Astrocyte (in vitro differentiated cells and primary cell): ENCODE results near the gene PHF19. TPM values are rescaled to one million over a fixed set of nuclear protein-coding genes. Genes with fewer than 3 reads are reported as not detected.

Experiments used
- DNase-seq: peaks from one replicate; pipeline ENCODE4 v3.0.0-alpha.2; 2010; ENCODE audit warnings: low read depth
- FAIRE-seq: peaks from 2 replicates; lab custom pipeline; 2011; peaks lifted over from hg19 to GRCh38; lab: Jason Lieb, UNC
- H2AFZ ChIP-seq: 2 replicates; pipeline ENCODE4 v1.6.0; 2012; ENCODE audit warnings: low read depth, low read length, inconsistent platforms
- H3K27ac ChIP-seq: 2 replicates; pipeline ENCODE4 v1.5.1; 2011; ENCODE audit warnings: low read depth, low read length, inconsistent platforms
- H3K27me3 ChIP-seq: 2 replicates; pipeline ENCODE4 v1.6.0; 2011; ENCODE audit warnings: low read length, inconsistent platforms; ENCODE audit not compliant: insufficient read depth
- H3K36me3 ChIP-seq: 2 replicates; pipeline ENCODE4 v1.5.1; 2011; ENCODE audit warnings: low read length, inconsistent platforms; ENCODE audit not compliant: insufficient read depth
- H3K4me1 ChIP-seq: 2 replicates; pipeline ENCODE4 v1.5.1; 2011; ENCODE audit warnings: low read length, inconsistent platforms; ENCODE audit not compliant: insufficient read depth
- H3K4me2 ChIP-seq: 2 replicates; pipeline ENCODE4 v1.6.0; 2012; ENCODE audit warnings: low read length, inconsistent platforms
- H3K4me3 ChIP-seq: 2 replicates; pipeline ENCODE4 v1.5.1; 2011; ENCODE audit warnings: low read depth, mild to moderate bottlenecking, low read length, inconsistent platforms; ENCODE audit not compliant: insufficient read depth
- H3K79me2 ChIP-seq: 2 replicates; pipeline ENCODE4 v1.6.0; 2012; ENCODE audit warnings: mild to moderate bottlenecking, low read length, inconsistent platforms; ENCODE audit not compliant: insufficient read depth
- H3K9ac ChIP-seq: 2 replicates; pipeline ENCODE4 v1.6.0; 2012; ENCODE audit warnings: mild to moderate bottlenecking, low read length, inconsistent platforms
- H3K9me3 ChIP-seq: 2 replicates; pipeline ENCODE4 v1.5.1; 2012; ENCODE audit warnings: low read depth, mild to moderate bottlenecking, low read length, inconsistent platforms; ENCODE audit not compliant: insufficient read depth
- H4K20me1 ChIP-seq: 2 replicates; pipeline ENCODE4 v1.6.0; 2012; ENCODE audit warnings: low read length, inconsistent platforms; ENCODE audit not compliant: insufficient read depth
- H3K27ac Mint-ChIP-seq: one replicate; pipeline ENCODE4 v1.8.0; 2021; ENCODE audit warnings: mild to moderate bottlenecking, mixed read lengths; ENCODE audit not compliant: unreplicated experiment
- H3K27me3 Mint-ChIP-seq: one replicate; pipeline ENCODE4 v1.8.0; 2021; ENCODE audit warnings: low read depth, mixed read lengths; ENCODE audit not compliant: unreplicated experiment
- H3K36me3 Mint-ChIP-seq: one replicate; pipeline ENCODE4 v1.8.0; 2021; ENCODE audit warnings: low read depth, mixed read lengths; ENCODE audit not compliant: unreplicated experiment
- H3K4me1 Mint-ChIP-seq: one replicate; pipeline ENCODE4 v1.8.0; 2021; ENCODE audit warnings: low read depth, mixed read lengths; ENCODE audit not compliant: unreplicated experiment
- H3K4me3 Mint-ChIP-seq: one replicate; pipeline ENCODE4 v1.8.0; 2021; ENCODE audit warnings: mild to moderate bottlenecking, moderate library complexity, mixed read lengths; ENCODE audit not compliant: unreplicated experiment
- H3K9me3 Mint-ChIP-seq: one replicate; pipeline ENCODE4 v1.8.0; 2021; ENCODE audit warnings: mild to moderate bottlenecking, mixed read lengths; ENCODE audit not compliant: unreplicated experiment
- CTCF ChIP-seq: IDR thresholded peaks from 2 replicates; pipeline ENCODE4 v1.5.1; 2011; ENCODE audit warnings: low read depth, mild to moderate bottlenecking, inconsistent platforms, low read length, moderate library complexity; ENCODE audit not compliant: insufficient read depth
- EZH2 ChIP-seq: IDR thresholded peaks from 2 replicates; pipeline ENCODE4 v1.6.1; 2012; ENCODE audit warnings: mild to moderate bottlenecking, low read length, inconsistent platforms; ENCODE audit not compliant: insufficient read depth
- total RNA-seq: library from RNA; stranded (reverse); gene quantifications from 2 replicates; pipeline ENCODE4 v1.2.1, GENCODE V29; 2021

Gene PHF19
- total RNA-seq, 1 donor from 2014 or later = 19.5 TPM

- no peak overlapping the region for H3K27ac Mint-ChIP-seq
- H2AFZ ChIP-seq = no peak overlapping the region
- no peak for FAIRE-seq
Observed at GRCh38 chr9:120911295-120911837, 34.4 kb upstream of the PHF19 start.

GRCh38 chr9:120910643-120911042 is 33.7 kb upstream of the PHF19 start:
- peaks cover 9% of the 10 kb centered on the region for H3K36me3 Mint-ChIP-seq
- no peak for FAIRE-seq
- no peak overlapping the region for H3K27ac Mint-ChIP-seq

More at GRCh38 chr9:120911295-120911837, 34.4 kb upstream of the PHF19 start:
- H3K9ac ChIP-seq = no peak overlapping the region
- Mint-ChIP-seq H3K9me3 (no peaks in the 10 kb centered on the region), H3K4me3 (no peak overlapping the region), H3K4me1 (peaks cover 4% of the 10 kb centered on the region), H3K36me3 (peaks cover 9% of the 10 kb centered on the region), H3K27me3 (peaks cover 3% of the 10 kb centered on the region)
- no peaks in the 10 kb centered on the region for H4K20me1 ChIP-seq
- DNase-seq = no peak
- no peaks in the 10 kb centered on the region for H3K27me3 ChIP-seq
- peaks cover 3% of the 10 kb centered on the region for H3K36me3 ChIP-seq
- TF ChIP-seq CTCF = no peak
- TF ChIP-seq EZH2 = no peak
- H3K9me3 ChIP-seq = no peaks in the 10 kb centered on the region
- no peaks in the 10 kb centered on the region for H3K4me1 ChIP-seq
- H3K4me2 ChIP-seq = no peak overlapping the region
- H3K27ac ChIP-seq = no peak overlapping the region
- no peak overlapping the region for H3K4me3 ChIP-seq
- no peaks in the 10 kb centered on the region for H3K79me2 ChIP-seq

More at GRCh38 chr9:120910643-120911042, 33.7 kb upstream of the PHF19 start:
- no peak for TF ChIP-seq EZH2
- TF ChIP-seq CTCF = no peak
- Histone ChIP-seq H2AFZ (no peak overlapping the region), H4K20me1 (no peaks in the 10 kb centered on the region), H3K36me3 (peaks cover 3% of the 10 kb centered on the region), H3K9ac (no peak overlapping the region), H3K27ac (no peak overlapping the region), H3K27me3 (no peaks in the 10 kb centered on the region), H3K4me3 (no peak overlapping the region), H3K4me2 (no peak overlapping the region), H3K79me2 (no peaks in the 10 kb centered on the region), H3K9me3 (no peaks in the 10 kb centered on the region), H3K4me1 (no peaks in the 10 kb centered on the region)
- H3K27me3 Mint-ChIP-seq = peaks cover 3% of the 10 kb centered on the region
- H3K4me1 Mint-ChIP-seq = no peaks in the 10 kb centered on the region
- no peak overlapping the region for H3K4me3 Mint-ChIP-seq
- no peak for DNase-seq
- H3K9me3 Mint-ChIP-seq = no peaks in the 10 kb centered on the region
